ENCODE data around the gene PDGFB.

GRCh38 chr22:39176143-39176713, 68.6 kb downstream of the PDGFB start:
- TF ChIP-seq CTCF (IDR thresholded peaks at IDR 0.05) = no peak
- no peak for TF ChIP-seq POLR2A (IDR thresholded peaks at IDR 0.05)
